GM12874 (cell line): ENCODE results near the gene CFAP61.

Experiments used
- TF ChIP-seq, protein P1 (sequence below): IDR thresholded peaks from 2 replicates; pipeline ENCODE4 v1.5.1; 2011; ENCODE audit warnings: low read depth, mild to moderate bottlenecking, control low read depth, low read length, moderate library complexity; ENCODE audit not compliant: insufficient read depth

The CFAP61 gene

DNA sequence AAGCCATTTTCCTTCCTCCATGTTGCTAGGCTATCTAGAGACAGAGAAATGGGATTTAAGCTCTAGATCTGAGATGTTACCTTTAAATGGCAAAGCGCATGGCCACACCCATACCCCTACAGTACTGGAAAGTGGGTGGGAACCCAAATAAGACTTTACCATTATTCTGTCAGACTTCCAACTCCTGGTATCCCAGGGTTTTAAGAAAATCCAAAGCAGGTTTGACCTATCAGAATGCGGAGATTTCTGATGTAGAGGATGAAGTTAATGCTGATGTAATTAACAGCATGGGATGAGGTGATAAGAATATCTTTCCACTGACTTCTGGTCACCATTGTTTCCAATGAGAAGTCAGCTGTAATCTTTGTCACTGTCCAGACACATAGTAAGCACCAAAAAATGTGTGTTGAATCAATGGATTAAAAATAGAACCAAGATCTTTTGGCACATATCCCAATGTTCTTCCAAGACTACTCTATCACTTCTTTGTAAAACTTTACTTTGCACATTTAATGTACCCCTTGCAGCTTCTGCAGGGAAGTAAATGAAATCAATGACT is 174.8 kb downstream of the CFAP61 start:
- TF ChIP-seq, protein P1, sequence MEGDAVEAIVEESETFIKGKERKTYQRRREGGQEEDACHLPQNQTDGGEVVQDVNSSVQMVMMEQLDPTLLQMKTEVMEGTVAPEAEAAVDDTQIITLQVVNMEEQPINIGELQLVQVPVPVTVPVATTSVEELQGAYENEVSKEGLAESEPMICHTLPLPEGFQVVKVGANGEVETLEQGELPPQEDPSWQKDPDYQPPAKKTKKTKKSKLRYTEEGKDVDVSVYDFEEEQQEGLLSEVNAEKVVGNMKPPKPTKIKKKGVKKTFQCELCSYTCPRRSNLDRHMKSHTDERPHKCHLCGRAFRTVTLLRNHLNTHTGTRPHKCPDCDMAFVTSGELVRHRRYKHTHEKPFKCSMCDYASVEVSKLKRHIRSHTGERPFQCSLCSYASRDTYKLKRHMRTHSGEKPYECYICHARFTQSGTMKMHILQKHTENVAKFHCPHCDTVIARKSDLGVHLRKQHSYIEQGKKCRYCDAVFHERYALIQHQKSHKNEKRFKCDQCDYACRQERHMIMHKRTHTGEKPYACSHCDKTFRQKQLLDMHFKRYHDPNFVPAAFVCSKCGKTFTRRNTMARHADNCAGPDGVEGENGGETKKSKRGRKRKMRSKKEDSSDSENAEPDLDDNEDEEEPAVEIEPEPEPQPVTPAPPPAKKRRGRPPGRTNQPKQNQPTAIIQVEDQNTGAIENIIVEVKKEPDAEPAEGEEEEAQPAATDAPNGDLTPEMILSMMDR: no peak

- TF ChIP-seq, protein P1: no peak
These were observed 176.0 kb downstream of the CFAP61 start for GRCh38 chr20:20228351-20228750.

- TF ChIP-seq, protein P1: no peak
These were observed 177.3 kb downstream of the CFAP61 start for GRCh38 chr20:20229595-20229994.

GRCh38 chr20:20230741-20231140 is 178.4 kb downstream of the CFAP61 start:
- TF ChIP-seq, protein P1: no peak

DNA sequence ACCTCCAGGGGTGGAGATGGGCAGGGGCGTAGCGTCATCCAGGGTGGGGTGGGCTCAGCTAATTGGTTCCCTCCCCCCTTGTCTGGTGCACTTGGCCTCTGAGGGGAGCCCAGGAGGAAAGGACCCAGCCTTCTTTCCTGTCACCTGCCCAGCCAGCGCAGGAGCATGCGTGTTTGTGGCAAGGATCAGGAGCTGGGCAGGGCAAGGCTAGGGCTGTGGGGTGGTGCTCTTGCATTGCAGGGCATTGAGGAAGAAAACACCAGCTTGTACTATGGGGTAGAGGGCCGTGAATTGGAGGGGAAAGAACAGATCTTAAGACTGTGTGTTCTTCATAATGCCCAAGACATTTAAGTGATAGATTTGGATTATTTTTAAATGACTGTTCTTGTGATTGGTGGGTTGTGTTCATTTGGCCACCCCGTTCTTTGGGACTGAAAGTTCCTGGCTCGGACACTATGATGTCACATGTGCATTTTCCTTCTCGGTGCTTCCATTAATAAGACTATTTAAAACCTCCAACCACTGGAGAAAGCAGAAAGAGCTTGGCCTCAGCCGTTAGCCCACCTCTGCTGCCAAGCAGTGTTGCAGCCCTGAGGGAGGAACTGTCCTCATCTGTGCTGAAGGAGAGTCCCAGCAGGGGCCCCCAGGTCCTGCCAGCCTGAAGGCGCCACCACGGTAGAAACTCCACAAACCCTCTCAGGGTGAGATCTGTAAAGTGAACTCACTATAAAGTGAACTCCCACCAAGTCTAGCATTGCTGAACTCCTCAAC is 179.4 kb downstream of the CFAP61 start:
- TF ChIP-seq, protein P1: no peak

GRCh38 chr20:20233041-20233514 is 180.7 kb downstream of the CFAP61 start:
- TF ChIP-seq, protein P1: no peak

DNA sequence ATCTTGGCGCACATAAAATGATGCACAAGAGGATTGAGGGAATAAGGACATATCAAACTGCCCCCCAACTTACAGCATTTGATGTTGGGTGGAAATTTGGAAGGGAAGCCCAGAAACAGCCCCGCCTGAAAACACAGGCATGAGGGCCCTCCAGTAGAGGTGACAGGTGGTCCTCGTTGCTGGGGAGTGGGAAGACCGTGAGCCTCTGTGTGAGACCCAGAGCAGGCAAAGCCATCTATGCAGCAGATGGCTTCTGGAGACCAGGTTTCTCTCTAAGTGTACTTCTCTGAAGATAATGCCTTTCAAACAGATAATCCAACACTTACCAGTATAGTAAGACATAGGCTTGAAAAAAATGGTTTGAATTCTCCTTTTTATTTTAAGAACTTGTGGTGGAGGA is 183.3 kb downstream of the CFAP61 start:
- TF ChIP-seq, protein P1: no peak
